Measurements from ENCODE around the gene ICE2.
"Not testable (repeated sequence)": the region's sequence is repeated elsewhere in the genome, so short reads cannot be mapped to it uniquely, and the experiment has no call there.

ICE2 gene

GRCh38 chr15:60418096-60418495, 60.8 kb downstream of the ICE2 start:
- FAIRE-seq (no peak), DNase-seq (ENCODE audit: insufficient read length, low spot score) (no peak)
- no peak for TF ChIP-seq POLR2A (IDR thresholded peaks at IDR 0.05; ENCODE audit: low read depth, low read length)

- FAIRE-seq: no peak
- DNase-seq (ENCODE audit: insufficient read length, low spot score): no peak
- TF ChIP-seq POLR2A (IDR thresholded peaks at IDR 0.05; ENCODE audit: low read depth, low read length): no peak
Observed at GRCh38 chr15:60417112-60417511, 61.8 kb downstream of the ICE2 start.

GRCh38 chr15:60416484-60416883, 62.5 kb downstream of the ICE2 start:
- FAIRE-seq (no peak), DNase-seq (ENCODE audit: insufficient read length, low spot score) (no peak)
- no peak for TF ChIP-seq POLR2A (IDR thresholded peaks at IDR 0.05; ENCODE audit: low read depth, low read length)

- DNase-seq (ENCODE audit: insufficient read length, low spot score) (no peak), FAIRE-seq (no peak)
- TF ChIP-seq POLR2A (IDR thresholded peaks at IDR 0.05; ENCODE audit: low read depth, low read length): no peak
Observed at GRCh38 chr15:60414016-60414682, 64.8 kb downstream of the ICE2 start.

GRCh38 chr15:60413231-60413824, 65.6 kb downstream of the ICE2 start:
- no peak for TF ChIP-seq POLR2A (IDR thresholded peaks at IDR 0.05; ENCODE audit: low read depth, low read length)
- FAIRE-seq: no peak
- no peak for DNase-seq (ENCODE audit: insufficient read length, low spot score)

- DNase-seq (ENCODE audit: insufficient read length, low spot score); FAIRE-seq: not testable (repeated sequence)
Observed at GRCh38 chr15:60412807-60413206, 66.1 kb downstream of the ICE2 start.

- DNase-seq (ENCODE audit: insufficient read length, low spot score): no peak
- TF ChIP-seq POLR2A (IDR thresholded peaks at IDR 0.05; ENCODE audit: low read depth, low read length): no peak
- FAIRE-seq: no peak
Observed at GRCh38 chr15:60411774-60412425, 67.0 kb downstream of the ICE2 start.

- FAIRE-seq; DNase-seq (ENCODE audit: insufficient read length, low spot score): not testable (repeated sequence)
Observed at GRCh38 chr15:60410350-60410749, 68.6 kb downstream of the ICE2 start.

- DNase-seq (ENCODE audit: insufficient read length, low spot score) (no peak), FAIRE-seq (peak; percentile 48)
- no peak for TF ChIP-seq POLR2A (IDR thresholded peaks at IDR 0.05; ENCODE audit: low read depth, low read length)
Observed at GRCh38 chr15:60408463-60408981, 70.4 kb downstream of the ICE2 start.

- FAIRE-seq: no peak
- TF ChIP-seq POLR2A (IDR thresholded peaks at IDR 0.05; ENCODE audit: low read depth, low read length): no peak
- DNase-seq (ENCODE audit: insufficient read length, low spot score): peak; percentile 52
Observed at GRCh38 chr15:60407415-60407805, 71.5 kb downstream of the ICE2 start.

- FAIRE-seq (no peak), DNase-seq (ENCODE audit: insufficient read length, low spot score) (no peak)
- no peak for TF ChIP-seq POLR2A (IDR thresholded peaks at IDR 0.05; ENCODE audit: low read depth, low read length)
Observed at GRCh38 chr15:60406513-60407414, 72.2 kb downstream of the ICE2 start.

GRCh38 chr15:60405399-60405798, 73.5 kb downstream of the ICE2 start:
- TF ChIP-seq POLR2A (IDR thresholded peaks at IDR 0.05; ENCODE audit: low read depth, low read length): no peak
- FAIRE-seq (no peak), DNase-seq (ENCODE audit: insufficient read length, low spot score) (no peak)

- DNase-seq (ENCODE audit: insufficient read length, low spot score); FAIRE-seq: not testable (repeated sequence)
Observed at GRCh38 chr15:60404351-60404750, 74.6 kb downstream of the ICE2 start.

GRCh38 chr15:60400944-60401343, 78.0 kb downstream of the ICE2 start:
- FAIRE-seq (no peak), DNase-seq (ENCODE audit: insufficient read length, low spot score) (no peak)
- TF ChIP-seq POLR2A (IDR thresholded peaks at IDR 0.05; ENCODE audit: low read depth, low read length): no peak

Measured in H54 (cell line).